ENCODE data around the gene MAGEB1.

Gene MAGEB1

GRCh38 chrX:30246769-30247489 is at the start of gene MAGEB1:
TSS of gene MAGEB1 (plus strand) at chrX:30247146. CDS start at chrX:30250494, 3,348 bp downstream.
- DNase-seq (ENCODE audit: extremely low read depth, low read depth): no peak
- no peak for TF ChIP-seq CTCF (IDR thresholded peaks at IDR 0.05; ENCODE audit: low read depth, low read length)

- TF ChIP-seq CTCF (IDR thresholded peaks at IDR 0.05; ENCODE audit: low read depth, low read length): no peak
- no peak for DNase-seq (ENCODE audit: extremely low read depth, low read depth)
These were observed 34.8 kb upstream of the MAGEB1 start for GRCh38 chrX:30212172-30212571.

GRCh38 chrX:30215357-30215843 is 31.5 kb upstream of the MAGEB1 start, which contains the start of gene MAGEB2:
TSS of gene MAGEB2 (plus strand) at chrX:30215563. CDS start at chrX:30218581, 3,018 bp downstream.
- no peak for DNase-seq (ENCODE audit: extremely low read depth, low read depth)
- no peak; the same call in 1 of the 2 replicates for TF ChIP-seq CTCF (IDR thresholded peaks at IDR 0.05; ENCODE audit: low read depth, low read length)

GRCh38 chrX:30217465-30217864 is 29.5 kb upstream of the MAGEB1 start:
- no peak for DNase-seq (ENCODE audit: extremely low read depth, low read depth)
- TF ChIP-seq CTCF (IDR thresholded peaks at IDR 0.05; ENCODE audit: low read depth, low read length): no peak

GRCh38 chrX:30219372-30219771 is 27.6 kb upstream of the MAGEB1 start:
- no peak for DNase-seq (ENCODE audit: extremely low read depth, low read depth)

GRCh38 chrX:30220661-30221060 is 26.3 kb upstream of the MAGEB1 start:
- no peak for DNase-seq (ENCODE audit: extremely low read depth, low read depth)
- no peak for TF ChIP-seq CTCF (IDR thresholded peaks at IDR 0.05; ENCODE audit: low read depth, low read length)

More at GRCh38 chrX:30219372-30219771, 27.6 kb upstream of the MAGEB1 start:
- no peak for TF ChIP-seq CTCF (IDR thresholded peaks at IDR 0.05; ENCODE audit: low read depth, low read length)

GRCh38 chrX:30224536-30224935 is 22.4 kb upstream of the MAGEB1 start:
- DNase-seq (ENCODE audit: extremely low read depth, low read depth): no peak
- TF ChIP-seq CTCF (IDR thresholded peaks at IDR 0.05; ENCODE audit: low read depth, low read length): no peak

Measured in AG09319 (cell line).